DMS 273 (cell line): ENCODE measurements around the gene IGFBP6.

Source experiments
- DNase-seq: peaks from one replicate; lab custom pipeline; 2025; ENCODE audit not compliant: unreplicated experiment; lab: John Stamatoyannopoulos, UW

IGFBP6 gene

GRCh38 chr12:53069621-53070410 is 27.7 kb upstream of the IGFBP6 start:
- DNase-seq: no peak

GRCh38 chr12:53070877-53071492 is 26.5 kb upstream of the IGFBP6 start:
- no peak for DNase-seq

GRCh38 chr12:53071591-53072551 is 25.6 kb upstream of the IGFBP6 start:
- peak; percentile 40 for DNase-seq

- DNase-seq: no peak
These were observed 23.6 kb upstream of the IGFBP6 start for GRCh38 chr12:53073881-53074280.

GRCh38 chr12:53074283-53074998 is 23.0 kb upstream of the IGFBP6 start:
- no peak for DNase-seq

GRCh38 chr12:53074999-53075370 is 22.5 kb upstream of the IGFBP6 start:
- DNase-seq: no peak

- DNase-seq: no peak
These were observed 21.0 kb upstream of the IGFBP6 start for GRCh38 chr12:53076461-53076860.

- DNase-seq: no peak
These were observed 20.4 kb upstream of the IGFBP6 start for GRCh38 chr12:53077030-53077429.

- DNase-seq: peak; percentile 63
These were observed 18.8 kb upstream of the IGFBP6 start for GRCh38 chr12:53078425-53079225.

- peak; percentile 94 for DNase-seq
These were observed 18.0 kb upstream of the IGFBP6 start, which contains the start of gene SPRYD3 for GRCh38 chr12:53079226-53080117. TSS of gene SPRYD3 (minus strand) at chr12:53079390. CDS start at chr12:53079333, 57 bp downstream.

- no peak for DNase-seq
These were observed 14.8 kb upstream of the IGFBP6 start for GRCh38 chr12:53082637-53083175.

- DNase-seq: no peak
These were observed 11.1 kb upstream of the IGFBP6 start for GRCh38 chr12:53086361-53086760.

- no peak for DNase-seq
These were observed 7.4 kb upstream of the IGFBP6 start for GRCh38 chr12:53090105-53090504.

- DNase-seq: no peak
These were observed 6.9 kb upstream of the IGFBP6 start for GRCh38 chr12:53090554-53090953.

- no peak for DNase-seq
These were observed 5.7 kb upstream of the IGFBP6 start for GRCh38 chr12:53091756-53092155.

GRCh38 chr12:53093777-53094393 is 3.6 kb upstream of the IGFBP6 start:
- no peak for DNase-seq

- DNase-seq: no peak
These were observed 3.1 kb upstream of the IGFBP6 start for GRCh38 chr12:53094394-53094787.
